ES-I3 (cell line): ENCODE data around the gene C12orf75.

Experiments used
- H3K36me3 ChIP-seq: 2 replicates; pipeline ENCODE4 v1.6.1; 2013; ENCODE audit warnings: mild to moderate bottlenecking, low read length, control low read depth, moderate library complexity; ENCODE audit not compliant: insufficient read depth
- H3K4me1 ChIP-seq: 2 replicates; pipeline ENCODE4 v1.6.1; 2013; ENCODE audit warnings: mild to moderate bottlenecking, control low read depth, low read length; ENCODE audit not compliant: insufficient read depth
- H3K9ac ChIP-seq: 2 replicates; pipeline ENCODE4 v1.6.1; 2013; ENCODE audit warnings: low read depth, mild to moderate bottlenecking, low read length, moderate library complexity
- H3K9me3 ChIP-seq: 2 replicates; pipeline ENCODE4 v1.6.1; 2013; ENCODE audit warnings: mild to moderate bottlenecking, low read length, moderate library complexity; ENCODE audit not compliant: control insufficient read depth, insufficient read depth

C12orf75 gene

GRCh38 chr12:105357162-105357691 is 26.7 kb downstream of the C12orf75 start:
- H3K9me3 ChIP-seq, result no peaks in the 10 kb centered on the region
- no peaks in the 10 kb centered on the region; the same call in 1 of the 2 replicates for H3K36me3 ChIP-seq
- peaks cover 9% of the 10 kb centered on the region for H3K4me1 ChIP-seq
- H3K9ac ChIP-seq, result no peak overlapping the region

DNA sequence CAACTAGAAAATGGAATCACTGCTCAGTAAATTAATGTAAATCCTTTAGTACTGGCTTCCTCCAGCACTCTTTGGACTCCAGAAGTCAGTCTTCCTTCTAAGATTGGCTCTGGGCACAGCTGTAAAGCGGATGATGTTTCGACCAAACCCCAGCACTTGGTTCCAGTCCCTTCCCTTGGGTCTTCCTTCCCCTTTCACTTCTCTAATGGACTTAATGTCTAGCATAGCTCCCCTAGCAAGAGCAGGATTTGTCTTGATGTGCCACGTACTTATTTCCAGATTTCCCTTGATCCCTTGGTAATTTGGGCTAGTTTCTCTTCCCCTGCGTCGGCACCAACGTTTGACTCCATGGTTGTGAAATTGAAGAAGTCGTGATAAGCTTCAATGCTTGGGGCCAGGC is 28.3 kb downstream of the C12orf75 start:
- H3K36me3 ChIP-seq, result no peaks in the 10 kb centered on the region; the same call in 1 of the 2 replicates
- no peaks in the 10 kb centered on the region for H3K4me1 ChIP-seq
- no peak overlapping the region for H3K9ac ChIP-seq
- H3K9me3 ChIP-seq, result no peaks in the 10 kb centered on the region

GRCh38 chr12:105359856-105360255 is 29.4 kb downstream of the C12orf75 start:
- no peaks in the 10 kb centered on the region; the same call in 1 of the 2 replicates for H3K36me3 ChIP-seq
- H3K9me3 ChIP-seq, result no peaks in the 10 kb centered on the region
- H3K9ac ChIP-seq, result no peak overlapping the region
- H3K4me1 ChIP-seq, result no peaks in the 10 kb centered on the region

GRCh38 chr12:105363890-105364289 is 33.4 kb downstream of the C12orf75 start:
- H3K9me3 ChIP-seq, result no peaks in the 10 kb centered on the region
- no peaks in the 10 kb centered on the region; the same call in 1 of the 2 replicates for H3K36me3 ChIP-seq
- 0 out of 2 replicates have a peak, but pooled peaks cover under 1% of the 10 kb centered on the region for H3K4me1 ChIP-seq
- no peak overlapping the region for H3K9ac ChIP-seq

DNA sequence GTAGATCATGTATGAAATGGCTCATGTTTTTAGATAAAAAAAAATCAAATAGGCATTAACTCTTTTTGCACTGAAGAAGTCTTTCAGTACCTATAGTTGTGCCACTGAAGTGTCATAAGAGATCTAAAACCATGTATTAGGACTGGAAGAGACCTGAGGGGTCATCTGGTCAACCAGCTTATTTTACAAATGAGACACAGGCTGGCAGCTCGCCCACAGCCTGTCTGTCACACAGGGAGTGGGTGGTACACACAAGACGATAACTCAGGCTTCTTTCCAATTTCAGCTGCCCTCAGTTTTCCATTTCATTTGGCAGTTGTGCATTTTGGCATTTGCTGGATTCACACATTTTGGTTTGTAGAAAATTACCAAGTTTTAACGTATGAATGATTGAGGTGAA is 34.7 kb downstream of the C12orf75 start:
- H3K9me3 ChIP-seq, result no peaks in the 10 kb centered on the region

GRCh38 chr12:105368047-105368646 is 37.7 kb downstream of the C12orf75 start:
- Histone ChIP-seq H3K4me1 (0 out of 2 replicates have a peak, but pooled peaks cover 3% of the 10 kb centered on the region), H3K36me3 (no peaks in the 10 kb centered on the region), H3K9ac (no peak overlapping the region), H3K9me3 (no peaks in the 10 kb centered on the region)

More for the DNA sequence above, 34.7 kb downstream of the C12orf75 start:
- 0 out of 2 replicates have a peak, but pooled peaks cover 3% of the 10 kb centered on the region for H3K4me1 ChIP-seq
- H3K9ac ChIP-seq, result no peak overlapping the region
- H3K36me3 ChIP-seq, result no peaks in the 10 kb centered on the region; the same call in 1 of the 2 replicates

- no peak overlapping the region for H3K9ac ChIP-seq
Measured at GRCh38 chr12:105369014-105369413, 38.5 kb downstream of the C12orf75 start.

GRCh38 chr12:105374303-105374702 is 43.8 kb downstream of the C12orf75 start:
- no peaks in the 10 kb centered on the region for H3K4me1 ChIP-seq
- no peaks in the 10 kb centered on the region for H3K9me3 ChIP-seq
- no peaks in the 10 kb centered on the region for H3K36me3 ChIP-seq
- H3K9ac ChIP-seq, result no peak overlapping the region

More at GRCh38 chr12:105369014-105369413, 38.5 kb downstream of the C12orf75 start:
- Histone ChIP-seq H3K9me3 (no peaks in the 10 kb centered on the region), H3K36me3 (no peaks in the 10 kb centered on the region), H3K4me1 (0 out of 2 replicates have a peak, but pooled peaks cover 3% of the 10 kb centered on the region)

GRCh38 chr12:105377077-105377476 is 46.6 kb downstream of the C12orf75 start:
- Histone ChIP-seq H3K9me3 (no peaks in the 10 kb centered on the region), H3K9ac (no peak overlapping the region), H3K4me1 (no peaks in the 10 kb centered on the region), H3K36me3 (no peaks in the 10 kb centered on the region)

- Histone ChIP-seq H3K36me3 (no peaks in the 10 kb centered on the region), H3K4me1 (no peaks in the 10 kb centered on the region), H3K9ac (no peak overlapping the region), H3K9me3 (no peaks in the 10 kb centered on the region)
Measured at GRCh38 chr12:105378911-105379310, 48.4 kb downstream of the C12orf75 start.

DNA sequence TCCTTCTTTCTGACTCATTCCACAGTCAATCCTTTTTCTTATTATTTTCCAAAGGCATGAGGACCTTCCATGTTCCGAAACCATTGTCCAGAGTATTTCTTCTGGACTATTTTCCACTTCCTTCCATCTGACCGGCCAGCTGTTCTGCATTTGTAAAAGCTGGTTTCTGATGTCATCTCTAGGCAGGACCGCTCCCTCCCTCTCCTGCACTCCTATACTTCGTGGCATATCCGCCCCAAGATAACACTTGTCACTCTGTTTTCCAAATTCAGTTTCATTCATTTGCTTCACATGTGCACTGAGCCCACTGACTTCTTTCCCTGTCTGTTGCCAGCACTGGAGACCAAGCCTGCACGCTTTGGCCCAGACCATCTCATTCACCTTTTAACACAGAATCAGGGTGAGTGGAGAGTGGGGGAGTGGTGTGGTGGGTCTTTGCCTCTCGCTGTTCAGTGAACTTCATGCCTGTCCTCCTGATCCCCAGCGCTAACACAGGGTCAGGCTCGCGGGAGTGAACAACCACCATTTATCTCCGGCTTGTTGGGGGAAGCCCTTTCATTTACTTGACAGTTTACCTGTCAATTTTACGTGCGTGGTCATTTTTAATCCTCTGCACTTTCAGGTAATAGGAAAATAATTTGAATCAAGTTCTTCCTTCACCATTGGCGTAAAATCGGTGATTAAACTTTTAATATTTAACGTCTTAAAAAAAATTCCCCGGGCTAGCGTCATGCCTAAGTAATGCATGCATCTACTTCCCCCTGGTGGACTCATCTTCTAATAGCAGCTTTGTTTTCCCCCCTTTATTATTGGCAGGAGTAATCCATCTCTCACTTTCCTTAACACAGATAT is 52.5 kb downstream of the C12orf75 start:
- peak overlapping the region; percentile 8; the same call in 1 of the 2 replicates for H3K9ac ChIP-seq
- H3K36me3 ChIP-seq, result no peaks in the 10 kb centered on the region
- H3K4me1 ChIP-seq, result no peaks in the 10 kb centered on the region
- no peaks in the 10 kb centered on the region for H3K9me3 ChIP-seq

DNA sequence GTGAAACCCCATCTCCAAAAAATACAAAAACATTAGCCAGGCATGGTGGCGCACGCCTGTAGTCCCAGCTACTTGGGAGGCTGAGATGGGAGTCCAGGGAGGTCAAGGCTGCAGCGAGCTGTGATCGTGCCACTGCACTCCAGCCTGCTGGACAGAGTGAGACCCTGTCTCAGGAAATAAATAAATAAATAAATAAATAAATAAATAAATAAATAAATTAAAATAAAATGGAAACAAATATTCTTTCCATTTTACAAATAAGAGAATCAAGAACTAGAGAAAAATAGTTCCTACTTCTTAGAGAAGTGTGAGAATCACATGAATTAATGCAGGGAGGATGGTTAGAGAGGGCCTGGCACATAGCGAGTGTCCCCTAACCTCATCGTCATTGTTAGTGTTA is 53.7 kb downstream of the C12orf75 start:
- no peak overlapping the region for H3K9ac ChIP-seq
- no peaks in the 10 kb centered on the region for H3K9me3 ChIP-seq

GRCh38 chr12:105384916-105385535 is 54.5 kb downstream of the C12orf75 start:
- no peak overlapping the region for H3K9ac ChIP-seq
- H3K36me3 ChIP-seq, result no peaks in the 10 kb centered on the region
- H3K4me1 ChIP-seq, result no peaks in the 10 kb centered on the region

More for the DNA sequence above, 53.7 kb downstream of the C12orf75 start:
- H3K4me1 ChIP-seq, result no peaks in the 10 kb centered on the region
- no peaks in the 10 kb centered on the region for H3K36me3 ChIP-seq

GRCh38 chr12:105386431-105386830 is 55.9 kb downstream of the C12orf75 start:
- Histone ChIP-seq H3K36me3 (no peaks in the 10 kb centered on the region), H3K9ac (no peak overlapping the region), H3K9me3 (no peaks in the 10 kb centered on the region), H3K4me1 (no peaks in the 10 kb centered on the region)

More at GRCh38 chr12:105384916-105385535, 54.5 kb downstream of the C12orf75 start:
- H3K9me3 ChIP-seq, result no peaks in the 10 kb centered on the region
